Raji (cell line): ENCODE results near the gene DYNLL2.

Experiments
- POLR2A ChIP-seq: IDR thresholded peaks from 2 replicates; pipeline ENCODE4 v1.6.1; 2011; ENCODE audit warnings: low read depth, low read length, control low read depth; ENCODE audit not compliant: insufficient read depth

The DYNLL2 gene

DNA sequence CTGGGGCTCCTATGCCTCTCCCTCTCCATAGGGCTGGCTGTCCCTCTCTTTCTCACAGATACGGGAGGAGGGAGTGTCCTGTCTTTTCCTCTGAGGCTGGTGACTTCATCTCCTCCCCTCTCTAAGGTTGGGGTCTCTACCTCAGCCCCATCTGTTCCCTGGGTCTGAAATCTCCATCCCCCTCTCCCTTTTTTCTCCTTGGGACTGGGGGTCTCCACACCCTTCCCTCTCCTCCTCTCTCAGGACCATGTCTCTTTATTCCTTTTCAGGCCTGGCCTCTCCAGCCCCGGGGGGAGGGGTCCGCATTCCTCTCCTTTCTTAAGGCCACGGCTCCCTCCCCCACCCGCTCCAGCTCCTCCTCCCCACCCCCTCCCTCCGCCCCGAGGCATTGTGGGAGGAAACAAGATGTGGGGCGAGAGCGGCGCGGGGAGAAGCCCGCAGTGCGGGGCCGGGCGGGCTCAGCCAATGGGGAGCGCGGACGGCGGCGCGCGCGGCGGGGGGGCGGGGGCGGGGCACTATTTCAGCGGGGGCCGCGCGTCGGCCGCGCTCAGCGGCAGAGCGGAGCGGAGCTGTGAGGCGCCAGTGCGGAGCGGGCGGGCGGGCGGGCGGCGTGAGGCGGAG, at the start of gene DYNLL2:
TSS of gene DYNLL2 (plus strand) at position 550 of the 621 bp plus-strand sequence. CDS start 3,672 bp downstream, outside the sequence.
- peak; percentile 50; the same call in 1 of the 2 replicates for TF ChIP-seq POLR2A

GRCh38 chr17:58039975-58040374, 43.2 kb upstream of the DYNLL2 start:
- no peak for TF ChIP-seq POLR2A

- TF ChIP-seq POLR2A = no peak
Measured at GRCh38 chr17:58040386-58040785, 42.8 kb upstream of the DYNLL2 start.

- no peak for TF ChIP-seq POLR2A
Measured at GRCh38 chr17:58041161-58041560, 42.1 kb upstream of the DYNLL2 start.

DNA sequence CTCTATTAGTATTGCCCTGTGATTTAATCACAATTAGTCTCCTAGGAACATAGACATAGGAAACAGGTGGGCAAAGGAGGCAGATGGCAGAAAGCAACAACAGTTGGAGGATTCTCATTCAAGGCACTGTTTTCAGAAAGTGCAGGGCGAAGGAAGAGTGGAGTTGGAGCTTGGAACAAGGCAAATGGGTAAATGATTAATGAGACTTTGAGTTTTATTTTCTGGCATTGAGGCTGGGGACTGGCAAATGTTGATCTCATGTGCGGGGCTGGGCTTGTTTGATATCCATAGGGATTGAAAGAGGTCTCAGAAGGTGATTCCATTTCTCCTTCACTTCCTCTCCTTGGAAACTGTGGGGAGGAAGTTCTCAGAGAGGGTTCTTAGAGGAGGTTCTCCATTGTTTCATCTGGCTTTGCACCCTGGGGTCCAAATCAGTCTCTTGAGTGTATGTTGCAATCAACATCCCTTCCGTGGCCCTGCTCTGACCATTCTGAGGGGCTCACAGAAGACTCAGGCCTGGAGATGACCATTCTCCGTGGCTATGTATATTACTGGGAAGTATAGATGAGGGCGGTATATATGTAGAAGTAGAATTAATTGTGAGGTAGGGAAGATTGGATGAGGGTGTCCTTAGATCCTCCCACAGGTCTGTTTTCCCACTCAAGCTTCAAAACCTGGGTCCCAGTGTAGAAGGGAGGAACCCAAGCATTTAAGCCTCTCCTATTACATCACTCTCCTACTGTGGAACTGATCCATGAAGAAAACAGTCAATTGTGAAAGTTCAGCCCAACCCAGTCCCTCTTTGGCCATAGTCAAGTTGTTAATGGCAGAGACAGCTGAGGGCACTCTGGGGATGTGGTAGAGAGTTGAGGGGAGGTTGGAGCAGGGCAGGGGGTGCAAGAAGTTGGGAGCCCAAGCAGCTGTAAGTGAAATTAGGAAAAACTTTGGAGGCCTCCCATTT, 39.7 kb upstream of the DYNLL2 start:
- TF ChIP-seq POLR2A = no peak

DNA sequence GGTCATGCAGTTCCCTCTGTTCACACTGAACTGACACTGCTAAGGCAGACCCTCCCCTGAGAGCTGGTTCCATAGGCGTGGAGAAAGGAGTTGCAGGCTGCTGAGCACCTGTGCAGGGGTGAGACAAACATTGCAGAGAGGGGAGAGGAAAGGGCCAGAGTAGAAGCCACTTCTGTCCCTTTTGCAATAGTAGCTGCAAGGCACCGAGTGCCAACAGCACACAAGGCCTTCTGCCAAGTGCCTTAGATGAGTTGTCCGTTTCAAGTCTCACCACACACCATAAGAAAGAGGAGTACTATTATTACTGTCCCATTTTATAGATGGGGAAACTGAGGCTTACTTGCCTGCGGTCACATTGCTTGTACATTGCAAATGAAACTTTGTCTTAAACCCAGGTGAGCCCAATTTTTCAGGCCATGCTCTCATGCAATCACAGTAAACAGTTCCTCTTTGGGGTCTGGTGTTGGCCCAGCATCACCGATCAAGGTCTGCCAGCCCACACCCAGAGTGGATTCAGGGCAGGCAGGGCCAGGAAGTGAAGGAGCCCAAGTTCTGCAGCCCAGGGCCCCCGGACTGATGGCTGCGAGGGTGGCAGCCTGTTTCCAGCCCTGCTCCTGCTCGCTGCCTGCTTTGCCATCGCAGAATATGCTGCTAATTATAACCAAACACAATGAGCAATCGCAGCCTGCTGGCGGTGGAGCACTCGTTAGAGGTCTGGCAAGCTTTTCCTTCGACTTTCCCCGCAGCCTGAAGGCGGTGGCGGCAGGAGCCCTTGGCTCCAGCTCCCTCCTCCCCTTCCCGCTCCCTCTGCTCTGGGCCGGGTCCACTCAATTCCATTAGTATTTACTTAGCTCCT, 36.8 kb upstream of the DYNLL2 start:
- no peak for TF ChIP-seq POLR2A

DNA sequence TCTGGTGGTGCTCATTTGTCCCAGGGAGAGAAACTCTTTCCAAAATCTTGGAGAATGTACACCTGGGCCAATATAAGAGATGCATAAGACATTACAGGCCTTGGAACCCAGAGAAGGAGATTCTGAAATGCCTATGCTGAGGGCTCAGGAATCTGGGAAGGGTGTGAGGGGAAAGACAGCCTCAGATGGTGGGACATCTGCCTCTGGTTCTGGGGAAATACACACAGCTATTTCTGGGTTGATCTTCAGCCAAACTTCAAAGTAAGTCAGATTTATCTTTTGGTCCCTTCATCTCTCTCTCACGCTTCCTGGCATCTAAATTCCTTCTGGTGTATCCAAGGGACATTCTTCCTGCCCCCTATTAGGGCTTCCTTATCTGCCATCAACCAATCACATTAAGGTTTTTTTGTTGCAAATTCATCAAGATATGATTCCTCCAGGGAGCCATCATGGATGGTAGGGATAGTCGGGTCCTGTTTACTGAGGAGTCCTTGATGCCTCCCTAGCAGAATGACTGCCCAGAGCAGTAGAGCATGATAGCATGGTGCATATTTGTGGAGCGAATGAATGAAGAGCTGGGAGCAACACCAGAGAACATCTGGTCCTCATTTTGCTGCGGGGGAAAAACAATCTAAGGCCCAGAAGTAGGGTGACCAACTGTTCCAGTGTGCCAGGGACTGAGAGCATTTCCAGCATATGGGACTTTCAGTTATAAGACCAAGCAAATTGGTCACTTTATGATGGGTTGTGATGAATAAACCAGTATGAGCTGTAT, 35.7 kb upstream of the DYNLL2 start:
- no peak for TF ChIP-seq POLR2A

DNA sequence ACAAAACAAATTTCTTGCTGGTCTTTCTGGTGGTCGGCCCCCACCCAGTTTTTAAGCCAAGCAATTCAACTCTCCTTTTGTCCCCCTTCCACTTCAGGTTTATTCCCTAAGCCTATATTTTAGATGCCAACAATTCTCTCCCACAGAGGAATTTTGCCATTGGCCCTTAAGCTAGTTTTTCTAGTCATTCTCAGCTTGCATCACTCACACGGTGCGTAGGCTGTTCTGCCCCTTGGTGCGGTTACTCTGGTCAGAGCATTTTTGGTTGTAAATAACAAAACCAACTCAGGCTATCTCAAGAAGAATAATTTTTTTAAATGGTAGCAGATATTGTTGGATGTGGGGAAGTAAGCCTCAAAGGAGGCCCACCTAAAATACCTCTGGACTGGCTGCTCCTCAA, 33.7 kb upstream of the DYNLL2 start:
- no peak for TF ChIP-seq POLR2A

- TF ChIP-seq POLR2A = no peak
Measured at GRCh38 chr17:58050966-58051365, 32.3 kb upstream of the DYNLL2 start.

DNA sequence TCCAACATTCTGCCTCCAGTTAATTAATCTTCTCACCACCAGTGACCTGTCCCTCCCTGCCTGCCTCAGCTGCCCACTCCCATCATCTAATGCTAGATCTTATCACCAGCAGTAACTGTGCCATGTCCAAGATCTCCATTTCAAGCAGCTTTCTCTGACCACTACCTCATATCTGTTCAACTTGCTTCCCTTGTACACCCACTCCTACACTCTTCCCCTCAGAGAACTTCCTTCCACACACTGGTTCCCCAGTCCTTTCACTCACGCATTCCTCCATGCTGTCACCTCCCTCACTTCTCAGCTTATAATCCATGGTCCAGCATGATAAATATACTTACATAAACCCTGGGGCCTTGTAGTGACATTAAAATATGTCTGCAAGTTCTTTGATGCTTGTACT, 31.8 kb upstream of the DYNLL2 start:
- TF ChIP-seq POLR2A = no peak

DNA sequence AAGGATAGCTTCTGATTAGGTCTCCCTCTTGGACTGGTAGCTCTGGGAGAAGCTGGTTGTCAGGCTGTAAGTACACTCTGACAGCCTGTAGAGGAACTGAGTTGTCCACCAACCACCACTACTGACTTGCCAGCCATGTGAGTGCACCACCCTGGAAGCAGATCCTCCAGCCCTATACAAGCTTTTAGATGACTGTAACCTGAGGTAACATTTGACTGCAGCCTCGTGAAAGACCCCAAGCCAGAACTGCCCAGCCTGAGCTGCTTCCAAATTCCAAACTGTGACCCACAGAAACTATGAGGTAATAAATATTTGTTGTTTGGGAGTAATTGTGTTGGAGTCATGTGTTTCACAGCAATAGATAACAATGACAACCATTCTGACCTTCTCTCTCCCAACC, 30.8 kb upstream of the DYNLL2 start:
- no peak for TF ChIP-seq POLR2A

GRCh38 chr17:58052945-58053715, 30.1 kb upstream of the DYNLL2 start:
- TF ChIP-seq POLR2A = no peak

DNA sequence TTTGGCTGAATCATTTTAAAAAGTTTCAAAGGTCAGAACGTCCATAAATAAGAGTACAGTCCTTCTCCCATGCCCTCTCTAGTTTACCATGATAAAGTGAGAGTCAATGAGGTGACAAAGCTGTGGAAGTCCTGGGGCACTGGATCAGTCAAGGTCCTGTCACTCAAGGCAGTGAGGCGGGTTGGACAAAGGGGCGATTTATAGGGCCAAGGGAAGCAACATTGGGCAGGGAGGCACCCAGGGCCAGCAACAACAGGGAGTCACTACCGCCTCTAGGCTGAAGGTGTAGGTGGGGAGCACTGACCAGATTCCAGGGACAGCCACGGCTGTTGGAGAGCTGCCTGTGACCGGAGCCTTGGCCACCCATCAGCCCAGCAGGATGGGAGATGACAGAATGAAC, 28.6 kb upstream of the DYNLL2 start:
- TF ChIP-seq POLR2A = no peak

- TF ChIP-seq POLR2A = no peak
Measured at GRCh38 chr17:58056476-58056875, 26.7 kb upstream of the DYNLL2 start.
